NK-92 treated with Interleukin-12 subunit alpha and Interleukin-12 subunit beta, amount 100 ng/mL, for 24 hours (cell line): ENCODE results near the gene ATP7B.

ENCODE experiments used
- DNase-seq: peaks from one replicate; lab custom pipeline; 2025; lab: John Stamatoyannopoulos, UW

The ATP7B gene

DNA sequence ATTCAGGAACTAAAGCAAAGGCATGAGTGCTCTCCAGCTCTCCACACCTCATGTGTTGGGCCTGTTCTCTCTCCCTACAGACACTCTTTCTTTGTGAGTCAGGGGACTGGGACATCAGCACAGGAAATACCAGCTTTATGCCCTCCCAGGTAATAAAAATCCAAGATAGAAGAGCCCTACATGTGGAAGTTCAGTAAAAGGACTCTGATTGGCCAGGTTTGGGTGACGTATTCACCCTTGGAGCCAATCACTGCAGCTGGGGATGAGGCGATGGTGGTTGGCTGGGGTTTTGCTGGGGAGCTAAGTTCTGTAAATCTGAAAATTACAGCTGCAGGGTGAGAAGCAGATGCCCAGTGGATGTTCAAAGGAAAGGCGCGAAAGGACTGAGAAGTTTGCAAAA lies 117.0 kb downstream of the ATP7B start:
- no peak for DNase-seq

DNA sequence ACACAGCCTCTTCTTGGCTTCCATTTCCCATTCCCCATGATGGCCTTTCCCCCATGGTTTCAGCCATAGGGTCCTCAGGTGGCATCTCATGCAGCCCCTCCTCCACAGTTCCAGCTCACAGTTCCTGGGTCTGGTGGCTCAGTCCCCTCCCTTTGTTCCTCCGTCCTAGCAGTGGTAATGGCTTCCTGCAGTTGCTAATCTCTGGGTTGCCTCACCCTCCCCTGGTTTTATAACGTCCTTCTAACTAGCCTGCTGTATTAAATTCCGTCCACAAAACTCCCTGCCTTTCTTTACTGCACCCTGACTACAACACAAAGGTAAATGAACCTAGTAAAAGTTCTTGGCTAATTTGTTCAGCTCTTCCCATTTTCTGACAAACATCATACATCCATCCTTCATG lies 118.6 kb downstream of the ATP7B start:
- no peak for DNase-seq

DNA sequence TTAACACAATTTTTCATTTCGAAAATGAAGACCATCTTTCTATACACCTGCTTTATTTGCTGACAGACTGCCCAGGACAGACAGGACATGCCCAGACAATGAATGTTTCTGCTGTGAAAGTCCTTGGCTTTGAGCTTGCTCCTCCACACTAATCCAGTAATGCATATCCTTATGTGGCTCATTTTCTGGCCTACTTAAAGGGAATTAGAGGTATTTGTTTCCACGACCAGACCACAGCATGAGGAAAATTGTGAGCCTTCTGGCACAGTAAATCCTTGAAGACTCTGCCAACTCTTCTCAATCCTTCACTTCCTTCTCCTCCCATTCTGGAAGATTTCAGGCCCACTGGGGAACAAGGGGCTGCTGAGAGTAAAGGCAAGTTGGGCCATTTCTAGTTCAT lies 123.8 kb downstream of the ATP7B start:
- DNase-seq, result no peak

DNA sequence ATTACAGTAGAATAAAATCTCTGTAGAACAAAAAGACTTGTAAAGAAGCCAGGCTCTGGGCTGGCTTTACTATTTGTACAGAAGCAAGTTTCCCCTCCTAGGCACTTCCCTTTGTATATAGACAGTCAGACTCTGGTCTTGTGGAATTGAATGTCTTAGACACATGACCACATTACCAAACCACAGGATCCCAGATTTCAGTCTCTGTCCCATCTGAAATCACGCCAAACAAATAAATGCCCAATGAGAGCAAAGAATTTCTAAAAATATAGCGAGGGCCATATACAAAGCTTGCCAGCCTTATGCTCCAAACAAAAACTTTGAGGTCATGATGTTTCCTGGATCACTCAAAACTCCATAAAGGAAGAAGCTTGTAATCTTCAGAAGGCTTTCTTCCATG lies 125.6 kb downstream of the ATP7B start:
- DNase-seq, result no peak

DNA sequence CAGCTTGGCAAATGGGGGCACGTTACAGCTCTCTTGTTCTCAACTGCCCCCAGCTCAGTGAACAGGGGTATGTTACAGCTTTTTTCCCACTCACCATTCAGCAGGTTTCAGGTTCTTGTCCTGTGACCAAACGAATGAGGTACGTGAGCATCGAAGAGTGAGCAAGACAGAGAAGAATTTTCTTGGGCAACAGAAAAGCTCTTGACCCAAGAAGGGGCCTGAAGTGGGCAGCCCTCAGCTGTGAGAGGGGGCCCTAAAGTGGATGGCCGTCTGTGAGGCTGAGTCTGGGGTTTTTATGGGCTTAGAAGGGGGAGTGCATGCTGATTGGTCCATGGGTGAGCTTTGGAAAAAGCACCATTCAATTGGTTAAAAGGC lies 128.0 kb downstream of the ATP7B start:
- no peak for DNase-seq
